ENCODE results near the gene FIS1.
"Not testable (repeated sequence)": the region's sequence is repeated elsewhere in the genome, so short reads cannot be mapped to it uniquely, and the experiment has no call there.

Gene FIS1

GRCh38 chr7:101244375-101245146, at the start of gene FIS1:
Gene FIS1 (minus strand): TSS chr7:101245081. CDS start chr7:101245004, 77 bp downstream.
- Histone ChIP-seq H3K36me3 (ENCODE audit: control insufficient read depth, low read depth, low read length) (no peaks in the 10 kb centered on the region), H3K4me1 (ENCODE audit: control insufficient read depth, low read depth, low read length) (peaks cover 9% of the 10 kb centered on the region), H3K9ac (ENCODE audit: low read length) (peak within 1 kb of the TSS; percentile 72), H3K4me3 (ENCODE audit: low read length) (peak within 1 kb of the TSS; percentile 98), H3K27me3 (ENCODE audit: control insufficient read depth, insufficient read depth, low read length) (no peaks in the 10 kb centered on the region), H3K27ac (ENCODE audit: low read length) (peak within 1 kb of the TSS; percentile 63), H3K9me3 (ENCODE audit: control insufficient read depth, low read depth, low read length) (no peaks in the 10 kb centered on the region)

- H3K9me3 ChIP-seq (ENCODE audit: control insufficient read depth, low read depth, low read length) = no peaks in the 10 kb centered on the region
- peaks cover 39% of the 10 kb centered on the region for H3K4me1 ChIP-seq (ENCODE audit: control insufficient read depth, low read depth, low read length)
- H3K4me3 ChIP-seq (ENCODE audit: low read length) = peak overlapping the region; percentile 20
- peak overlapping the region; percentile 49 for H3K9ac ChIP-seq (ENCODE audit: low read length)
- peak overlapping the region; percentile 94 for H3K27ac ChIP-seq (ENCODE audit: low read length)
- no peaks in the 10 kb centered on the region for H3K36me3 ChIP-seq (ENCODE audit: control insufficient read depth, low read depth, low read length)
- no peaks in the 10 kb centered on the region for H3K27me3 ChIP-seq (ENCODE audit: control insufficient read depth, insufficient read depth, low read length)
Observed at GRCh38 chr7:101294039-101294831, 49.4 kb upstream of the FIS1 start.

- H3K4me1 ChIP-seq (ENCODE audit: control insufficient read depth, low read depth, low read length) = peaks cover 39% of the 10 kb centered on the region
- H3K4me3 ChIP-seq (ENCODE audit: low read length) = not testable (repeated sequence)
Observed at GRCh38 chr7:101293069-101294021, 48.5 kb upstream of the FIS1 start.

GRCh38 chr7:101292566-101292965, 47.7 kb upstream of the FIS1 start:
- H3K27me3 ChIP-seq (ENCODE audit: control insufficient read depth, insufficient read depth, low read length); H3K9ac ChIP-seq (ENCODE audit: low read length); H3K36me3 ChIP-seq (ENCODE audit: control insufficient read depth, low read depth, low read length); H3K4me3 ChIP-seq (ENCODE audit: low read length); H3K9me3 ChIP-seq (ENCODE audit: control insufficient read depth, low read depth, low read length): not testable (repeated sequence)
- Histone ChIP-seq H3K4me1 (ENCODE audit: control insufficient read depth, low read depth, low read length) (peaks cover 39% of the 10 kb centered on the region), H3K27ac (ENCODE audit: low read length) (peak overlapping the region; percentile 64)

More at GRCh38 chr7:101293069-101294021, 48.5 kb upstream of the FIS1 start:
- Histone ChIP-seq H3K27ac (ENCODE audit: low read length) (peak overlapping the region; percentile 94), H3K9ac (ENCODE audit: low read length) (peak overlapping the region; percentile 41)
- H3K36me3 ChIP-seq (ENCODE audit: control insufficient read depth, low read depth, low read length); H3K9me3 ChIP-seq (ENCODE audit: control insufficient read depth, low read depth, low read length); H3K27me3 ChIP-seq (ENCODE audit: control insufficient read depth, insufficient read depth, low read length): not testable (repeated sequence)

GRCh38 chr7:101290186-101291037, 45.5 kb upstream of the FIS1 start:
- not testable (repeated sequence) for H3K27me3 ChIP-seq (ENCODE audit: control insufficient read depth, insufficient read depth, low read length); H3K27ac ChIP-seq (ENCODE audit: low read length); H3K9me3 ChIP-seq (ENCODE audit: control insufficient read depth, low read depth, low read length); H3K36me3 ChIP-seq (ENCODE audit: control insufficient read depth, low read depth, low read length); H3K4me3 ChIP-seq (ENCODE audit: low read length); H3K9ac ChIP-seq (ENCODE audit: low read length)
- peaks cover 39% of the 10 kb centered on the region for H3K4me1 ChIP-seq (ENCODE audit: control insufficient read depth, low read depth, low read length)

GRCh38 chr7:101289687-101290086, 44.8 kb upstream of the FIS1 start:
- not testable (repeated sequence) for H3K36me3 ChIP-seq (ENCODE audit: control insufficient read depth, low read depth, low read length); H3K9ac ChIP-seq (ENCODE audit: low read length); H3K9me3 ChIP-seq (ENCODE audit: control insufficient read depth, low read depth, low read length); H3K27me3 ChIP-seq (ENCODE audit: control insufficient read depth, insufficient read depth, low read length); H3K27ac ChIP-seq (ENCODE audit: low read length); H3K4me3 ChIP-seq (ENCODE audit: low read length)
- peaks cover 34% of the 10 kb centered on the region for H3K4me1 ChIP-seq (ENCODE audit: control insufficient read depth, low read depth, low read length)

GRCh38 chr7:101288439-101288838, 43.6 kb upstream of the FIS1 start:
- Histone ChIP-seq H3K9ac (ENCODE audit: low read length) (no peak overlapping the region), H3K36me3 (ENCODE audit: control insufficient read depth, low read depth, low read length) (no peaks in the 10 kb centered on the region), H3K4me1 (ENCODE audit: control insufficient read depth, low read depth, low read length) (peaks cover 23% of the 10 kb centered on the region), H3K27ac (ENCODE audit: low read length) (no peak overlapping the region), H3K9me3 (ENCODE audit: control insufficient read depth, low read depth, low read length) (no peaks in the 10 kb centered on the region), H3K4me3 (ENCODE audit: low read length) (no peak overlapping the region), H3K27me3 (ENCODE audit: control insufficient read depth, insufficient read depth, low read length) (no peaks in the 10 kb centered on the region)

- H3K27me3 ChIP-seq (ENCODE audit: control insufficient read depth, insufficient read depth, low read length) = no peaks in the 10 kb centered on the region
- H3K9ac ChIP-seq (ENCODE audit: low read length) = no peak overlapping the region
- no peaks in the 10 kb centered on the region for H3K9me3 ChIP-seq (ENCODE audit: control insufficient read depth, low read depth, low read length)
- H3K27ac ChIP-seq (ENCODE audit: low read length) = no peak overlapping the region
- no peak overlapping the region for H3K4me3 ChIP-seq (ENCODE audit: low read length)
- H3K36me3 ChIP-seq (ENCODE audit: control insufficient read depth, low read depth, low read length) = no peaks in the 10 kb centered on the region
- H3K4me1 ChIP-seq (ENCODE audit: control insufficient read depth, low read depth, low read length) = peaks cover 16% of the 10 kb centered on the region
Observed at GRCh38 chr7:101287032-101287431, 42.2 kb upstream of the FIS1 start.

- not testable (repeated sequence) for H3K27ac ChIP-seq (ENCODE audit: low read length); H3K27me3 ChIP-seq (ENCODE audit: control insufficient read depth, insufficient read depth, low read length); H3K36me3 ChIP-seq (ENCODE audit: control insufficient read depth, low read depth, low read length); H3K4me3 ChIP-seq (ENCODE audit: low read length); H3K9me3 ChIP-seq (ENCODE audit: control insufficient read depth, low read depth, low read length); H3K9ac ChIP-seq (ENCODE audit: low read length)
- H3K4me1 ChIP-seq (ENCODE audit: control insufficient read depth, low read depth, low read length) = peaks cover 13% of the 10 kb centered on the region
Observed at GRCh38 chr7:101285880-101286279, 41.0 kb upstream of the FIS1 start.

GRCh38 chr7:101285171-101285570, 40.3 kb upstream of the FIS1 start:
- H3K4me1 ChIP-seq (ENCODE audit: control insufficient read depth, low read depth, low read length) = peaks cover 9% of the 10 kb centered on the region
- H3K9ac ChIP-seq (ENCODE audit: low read length) = no peak overlapping the region
- H3K4me3 ChIP-seq (ENCODE audit: low read length) = no peak overlapping the region
- no peak overlapping the region for H3K27ac ChIP-seq (ENCODE audit: low read length)
- no peaks in the 10 kb centered on the region for H3K27me3 ChIP-seq (ENCODE audit: control insufficient read depth, insufficient read depth, low read length)
- H3K9me3 ChIP-seq (ENCODE audit: control insufficient read depth, low read depth, low read length) = no peaks in the 10 kb centered on the region
- H3K36me3 ChIP-seq (ENCODE audit: control insufficient read depth, low read depth, low read length) = no peaks in the 10 kb centered on the region
